Suprapubic skin (tissue), 3 donors: ENCODE results near the gene AKR1C2.
"Not testable (repeated sequence)": the region's sequence is repeated elsewhere in the genome, so short reads cannot be mapped to it uniquely, and the experiment has no call there.

Source experiments
- CTCF ChIP-seq, 2 donors: fragments of 200-600 bp in 1 of 2; fragments of 450-650 bp in 1 of 2; sonication (generic) in 1 of 2; IDR thresholded peaks; one replicate each; pipeline ENCODE4 v1.5.1; 2016 to 2019; ENCODE audit warnings: antibody characterized with exemption in 2 of 2, mild to moderate bottlenecking in 1 of 2, moderate library complexity in 1 of 2
- POLR2A ChIP-seq, 2 donors: fragments of 450-650 bp; IDR thresholded peaks; one replicate each; pipeline ENCODE4 v1.6.1; 2017; ENCODE audit warnings: antibody characterized with exemption in 2 of 2, mild to moderate bottlenecking in 2 of 2, moderate library complexity in 2 of 2

GRCh38 chr10:4973294-4973693 lies 30.4 kb downstream of the AKR1C2 start:
- not testable (repeated sequence) for TF ChIP-seq CTCF, POLR2A (IDR thresholded peaks at IDR 0.05)
